Activated naive CD4-positive, alpha-beta T cell treated with anti-CD3 and anti-CD28 coated beads, Interleukin-2, amount 50 U/mL, for 72 hours (primary cell): Measurements from ENCODE around the gene TXNRD1. TPM values are rescaled to one million over a fixed set of nuclear protein-coding genes. Genes with fewer than 3 reads are reported as not detected.
A peak's percentile ranks its signal among the peaks of the same experiment; 100 is the strongest.
"Not testable (repeated sequence)": the region's sequence is repeated elsewhere in the genome, so short reads cannot be mapped to it uniquely, and the experiment has no call there.

Source experiments
- ATAC-seq, 2 donors: fragments of 150-1000 bp; cut with Tn5 transposase; 2 replicates each; pipeline ENCODE4 v1.10.0; 2021; ENCODE audit warnings: mild to moderate bottlenecking in 2 of 2, moderate library complexity in 2 of 2
- DNase-seq, 2 donors: peaks; one replicate each; pipeline ENCODE4 v3.0.0; 2021 to 2022; ENCODE audit warnings: low spot score in 2 of 2
- H3K27ac Mint-ChIP-seq, 2 donors: one replicate each; pipeline ENCODE4 v1.8.0; 2022; ENCODE audit warnings: mild to moderate bottlenecking in 2 of 2, mixed read lengths in 2 of 2
- H3K36me3 Mint-ChIP-seq, 2 donors: one replicate each; pipeline ENCODE4 v1.8.0; 2022; ENCODE audit warnings: mixed read lengths in 2 of 2
- H3K9me3 Mint-ChIP-seq, 2 donors: one replicate each; pipeline ENCODE4 v1.8.0; 2022; ENCODE audit warnings: mixed read lengths in 2 of 2
- total RNA-seq, 2 donors: library from RNA; stranded (reverse); gene quantifications; one replicate each; pipeline ENCODE4 v1.2.3, GENCODE V29; 2022

TXNRD1 gene
- total RNA-seq, 2 donors from 2014 or later, result 86.4 to 160 TPM

GRCh38 chr12:104249898-104250297 is 34.3 kb downstream of the TXNRD1 start:
- H3K27ac Mint-ChIP-seq, result no peak overlapping the region
- no peak for DNase-seq
- no peaks in the 10 kb centered on the region for H3K9me3 Mint-ChIP-seq
- ATAC-seq, result no peak
- H3K36me3 Mint-ChIP-seq, result no peaks in the 10 kb centered on the region

DNA sequence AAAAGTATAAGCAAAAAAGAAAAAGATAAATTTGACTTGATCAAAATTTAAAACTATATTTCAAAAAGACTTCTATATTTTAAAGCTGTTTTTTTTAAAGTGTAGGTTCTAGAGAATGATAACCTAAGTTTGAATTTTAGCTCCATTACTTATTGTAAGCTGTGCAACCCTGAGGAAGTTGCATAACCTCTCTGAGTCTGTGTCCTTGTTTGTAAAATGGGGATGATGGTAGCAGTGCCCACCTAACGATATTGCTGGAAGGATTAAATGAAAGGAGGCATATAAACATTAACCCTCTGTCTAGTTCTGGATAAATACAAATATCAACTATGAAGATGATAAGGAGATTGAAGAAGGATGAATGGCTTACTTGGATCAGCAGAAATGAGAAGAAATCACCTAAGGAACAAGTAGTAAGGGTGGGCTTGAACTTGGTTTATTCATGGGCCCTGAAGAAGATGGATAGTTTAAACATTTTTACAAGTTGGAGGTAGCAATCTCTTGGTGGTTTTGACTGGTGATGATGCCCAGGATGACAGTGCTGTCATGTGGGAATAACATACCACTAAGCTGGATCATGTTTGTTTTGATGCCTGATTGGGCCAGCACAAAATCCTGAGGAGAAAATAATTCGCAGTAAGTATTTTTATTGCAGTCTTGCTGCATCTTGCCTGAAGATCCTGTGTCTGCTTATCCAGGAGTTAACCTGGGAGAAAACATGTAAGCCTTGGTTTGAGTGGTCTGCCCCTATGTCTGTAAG is 35.0 kb downstream of the TXNRD1 start:
- H3K36me3 Mint-ChIP-seq, result no peaks in the 10 kb centered on the region
- H3K9me3 Mint-ChIP-seq, result no peaks in the 10 kb centered on the region
- DNase-seq (no peak), ATAC-seq (no peak)
- no peak overlapping the region for H3K27ac Mint-ChIP-seq

- H3K9me3 Mint-ChIP-seq, result no peaks in the 10 kb centered on the region
- ATAC-seq, result no peak
- H3K36me3 Mint-ChIP-seq, result no peaks in the 10 kb centered on the region
- no peak overlapping the region for H3K27ac Mint-ChIP-seq
- no peak for DNase-seq
Observed at GRCh38 chr12:104257913-104258472, 42.4 kb downstream of the TXNRD1 start.

DNA sequence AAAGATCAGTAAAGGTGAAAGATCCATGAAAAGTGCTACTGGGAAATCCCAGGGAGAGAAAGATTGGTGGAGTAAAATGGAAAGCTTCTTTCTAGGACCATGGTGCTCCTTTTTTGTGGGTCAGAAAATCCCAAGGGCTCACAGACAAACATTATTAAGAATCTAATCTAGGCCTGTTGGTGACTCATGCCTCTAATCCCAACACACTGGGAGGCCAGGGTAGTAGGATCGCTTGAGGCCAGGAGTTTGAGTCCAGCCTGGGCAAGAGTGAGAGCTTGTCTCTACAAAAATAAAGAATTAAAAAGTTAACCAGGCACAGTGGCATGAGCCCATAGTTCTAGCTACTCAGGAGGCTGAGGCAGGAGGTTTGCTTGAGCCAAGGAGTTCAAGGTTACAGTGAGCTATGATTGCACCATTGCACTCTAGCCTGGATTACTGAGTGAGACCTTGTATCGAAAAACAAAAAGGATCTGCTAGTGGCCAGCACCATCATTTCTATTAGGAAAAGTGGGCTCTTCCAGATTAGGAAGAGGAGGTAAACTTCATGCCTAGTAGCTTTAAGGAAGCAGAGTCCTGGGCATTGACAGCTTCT is 43.0 kb downstream of the TXNRD1 start:
- Mint-ChIP-seq H3K36me3 (no peaks in the 10 kb centered on the region), H3K27ac (no peak overlapping the region), H3K9me3 (no peaks in the 10 kb centered on the region)
- no peak for ATAC-seq
- DNase-seq, result no peak

GRCh38 chr12:104263026-104263425 is 47.4 kb downstream of the TXNRD1 start:
- H3K36me3 Mint-ChIP-seq, result no peaks in the 10 kb centered on the region
- H3K27ac Mint-ChIP-seq, result peak overlapping the region in 1 of 2 donors; percentile 67
- no peak for DNase-seq
- H3K9me3 Mint-ChIP-seq, result no peaks in the 10 kb centered on the region
- ATAC-seq, result no peak

- ATAC-seq (no peak), DNase-seq (no peak)
- peak overlapping the region in 1 of 2 donors; percentile 35 for H3K27ac Mint-ChIP-seq
- H3K9me3 Mint-ChIP-seq, result no peaks in the 10 kb centered on the region
- H3K36me3 Mint-ChIP-seq, result no peaks in the 10 kb centered on the region
Observed at GRCh38 chr12:104263580-104264358, 48.2 kb downstream of the TXNRD1 start.

GRCh38 chr12:104265436-104265835 is 49.9 kb downstream of the TXNRD1 start:
- not testable (repeated sequence) for H3K9me3 Mint-ChIP-seq, DNase-seq, H3K36me3 Mint-ChIP-seq, ATAC-seq, H3K27ac Mint-ChIP-seq

DNA sequence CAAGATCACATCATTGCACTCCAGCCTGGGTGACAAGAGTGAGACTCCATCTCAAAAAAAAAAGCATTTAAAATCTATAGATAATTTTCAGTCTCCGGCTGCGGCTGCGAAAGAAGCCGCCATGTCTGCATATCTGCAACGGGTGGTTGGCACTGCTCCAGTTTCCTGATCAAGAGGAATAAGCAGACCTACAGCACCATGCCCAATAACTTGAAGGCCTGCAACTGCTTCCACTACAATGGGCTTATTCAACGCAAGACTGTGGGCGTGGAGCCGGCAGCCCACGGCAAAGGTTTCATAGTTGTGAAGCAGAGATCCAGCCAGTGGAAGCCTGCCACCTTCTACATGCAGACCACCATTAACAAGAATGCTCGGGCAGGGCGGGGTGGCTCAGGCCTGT is 57.4 kb downstream of the TXNRD1 start:
- Mint-ChIP-seq H3K9me3 (no peaks in the 10 kb centered on the region), H3K36me3 (no peaks in the 10 kb centered on the region), H3K27ac (no peak overlapping the region)
- DNase-seq (no peak), ATAC-seq (no peak)

DNA sequence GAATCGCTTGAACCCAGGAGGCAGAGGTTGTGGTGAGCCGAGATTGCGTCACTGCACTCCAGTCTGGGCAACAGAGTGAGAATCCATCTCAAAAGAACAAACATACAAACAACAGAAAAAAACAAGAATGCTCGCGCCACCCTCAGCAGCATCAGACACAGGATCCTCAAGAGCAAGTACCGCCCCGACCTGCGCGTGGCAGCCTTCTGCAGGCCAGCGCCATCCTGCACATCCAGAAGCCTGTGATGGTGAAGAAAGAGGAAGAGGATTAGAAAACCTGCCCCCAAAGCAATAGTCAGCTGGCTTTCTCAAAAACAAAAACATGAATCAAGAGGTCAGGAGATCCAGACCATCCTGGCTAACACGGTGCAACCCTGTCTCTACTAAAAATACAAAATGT is 57.9 kb downstream of the TXNRD1 start:
- Mint-ChIP-seq H3K27ac (no peak overlapping the region), H3K9me3 (no peaks in the 10 kb centered on the region), H3K36me3 (no peaks in the 10 kb centered on the region)
- ATAC-seq, result no peak
- no peak for DNase-seq

- DNase-seq (no peak), ATAC-seq (no peak)
- Mint-ChIP-seq H3K36me3 (no peaks in the 10 kb centered on the region), H3K27ac (no peak overlapping the region), H3K9me3 (peaks cover 0 to under 1% of the 10 kb centered on the region in 2 donors)
Observed at GRCh38 chr12:104274811-104275210, 59.2 kb downstream of the TXNRD1 start.

DNA sequence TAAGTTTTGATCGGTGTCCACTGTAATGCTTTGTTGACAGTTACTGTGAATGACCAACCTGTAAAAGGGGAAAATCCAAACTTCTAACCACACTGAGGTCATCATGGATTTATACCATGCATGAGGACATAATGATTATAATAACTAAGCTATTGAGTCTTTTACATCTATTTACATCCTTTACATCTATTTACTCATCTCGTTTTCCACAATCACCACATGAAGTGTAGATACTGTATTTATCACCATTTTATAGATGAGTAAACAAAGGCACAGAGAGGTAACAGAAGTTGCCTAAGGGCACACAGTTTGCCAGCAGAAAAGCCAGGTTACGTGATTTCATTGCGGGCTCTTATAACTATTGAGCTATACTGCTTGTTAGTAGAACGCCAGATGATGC is 60.1 kb downstream of the TXNRD1 start:
- Mint-ChIP-seq H3K9me3 (peaks cover 0 to 5% of the 10 kb centered on the region in 2 donors), H3K36me3 (no peaks in the 10 kb centered on the region), H3K27ac (peak overlapping the region in 1 of 2 donors; percentile 56)
- DNase-seq (no peak), ATAC-seq (peak in 1 of 2 donors; percentile 36)

GRCh38 chr12:104276273-104277131 is 60.9 kb downstream of the TXNRD1 start:
- no peak for DNase-seq
- Mint-ChIP-seq H3K36me3 (no peaks in the 10 kb centered on the region), H3K9me3 (peaks cover 0 to 5% of the 10 kb centered on the region in 2 donors), H3K27ac (peak overlapping the region in 1 of 2 donors; percentile 56)
- ATAC-seq, result no peak

GRCh38 chr12:104279164-104279563 is 63.6 kb downstream of the TXNRD1 start:
- DNase-seq (no peak), ATAC-seq (no peak)
- H3K9me3 Mint-ChIP-seq, result peaks cover 0 to 5% of the 10 kb centered on the region in 2 donors
- no peak overlapping the region for H3K27ac Mint-ChIP-seq
- no peaks in the 10 kb centered on the region for H3K36me3 Mint-ChIP-seq

GRCh38 chr12:104280111-104280510 is 64.5 kb downstream of the TXNRD1 start:
- Mint-ChIP-seq H3K27ac (no peak overlapping the region), H3K36me3 (no peaks in the 10 kb centered on the region), H3K9me3 (peaks cover 0 to 5% of the 10 kb centered on the region in 2 donors)
- ATAC-seq (no peak), DNase-seq (no peak)

DNA sequence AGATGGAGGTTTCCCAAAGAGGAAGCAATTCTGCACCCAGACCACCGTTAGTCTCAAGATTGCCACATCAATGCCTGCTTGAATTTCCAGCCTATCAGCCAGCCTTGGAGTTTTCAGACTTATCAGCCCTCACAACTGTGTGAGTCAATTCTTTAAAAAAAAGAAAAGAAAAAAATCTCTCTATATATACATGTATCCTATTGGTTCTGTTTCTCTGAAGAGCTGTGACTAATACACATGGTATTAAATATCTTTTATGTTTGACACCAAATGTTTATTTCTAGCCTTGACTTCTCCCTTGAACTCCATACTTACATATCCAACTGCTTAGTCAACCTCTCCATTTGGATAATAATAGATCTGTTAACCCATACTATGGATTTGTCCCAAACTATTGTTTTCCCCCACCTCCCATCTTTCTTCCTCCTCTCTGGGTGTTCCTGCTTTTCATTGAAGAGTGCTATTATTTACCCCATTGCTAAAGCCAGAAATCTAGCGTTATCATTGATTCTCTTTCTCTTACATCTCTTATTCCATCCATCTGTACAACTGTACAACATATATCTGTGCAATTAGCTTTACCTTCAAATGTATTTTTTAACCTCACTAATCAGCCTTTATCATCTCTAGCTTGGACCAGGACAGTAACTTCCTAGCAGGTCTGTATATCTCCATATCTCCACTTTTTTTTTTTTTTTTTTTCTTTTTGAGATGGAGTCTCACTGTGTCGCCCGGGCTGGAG is 65.3 kb downstream of the TXNRD1 start:
- ATAC-seq (peak; percentile 61 to 73), DNase-seq (no peak)
- Mint-ChIP-seq H3K27ac (no peak overlapping the region), H3K36me3 (no peaks in the 10 kb centered on the region), H3K9me3 (peaks cover 0 to 5% of the 10 kb centered on the region in 2 donors)

DNA sequence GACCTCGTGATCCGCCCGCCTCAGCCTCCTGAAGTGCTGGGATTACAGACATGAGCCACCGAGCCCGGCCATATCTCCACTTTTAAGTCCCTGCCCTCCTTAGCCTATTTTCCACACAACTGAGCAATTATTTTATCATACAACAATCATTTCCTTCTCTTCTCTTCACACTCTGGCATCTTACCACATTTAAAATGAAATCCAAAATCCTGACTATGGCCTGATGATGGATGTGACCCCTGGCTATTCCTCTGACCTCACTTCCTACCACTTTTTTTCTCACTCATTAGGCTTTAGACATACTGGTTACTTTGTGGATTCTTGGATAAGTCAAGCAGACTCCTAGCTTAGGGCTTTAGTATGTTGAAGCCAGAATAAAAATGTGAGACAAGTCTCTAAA is 66.1 kb downstream of the TXNRD1 start:
- ATAC-seq (no peak), DNase-seq (no peak)
- H3K9me3 Mint-ChIP-seq, result peaks cover 0 to 5% of the 10 kb centered on the region in 2 donors
- no peak overlapping the region for H3K27ac Mint-ChIP-seq
- H3K36me3 Mint-ChIP-seq, result no peaks in the 10 kb centered on the region
